RWPE2 (cell line): Measurements from ENCODE around the gene ACADSB.

Experiments used
- ATAC-seq: fragments of 200-7000 bp; cut with Tn5 transposase; 3 replicates; pipeline ENCODE4 v1.9.1; 2021; ENCODE audit warnings: low read depth
- DNase-seq: peaks from one replicate; pipeline ENCODE4 v3.0.0-alpha.2; 2020; ENCODE audit warnings: low spot score
- H3K27ac ChIP-seq: fragments of 450-650 bp; 2 replicates; pipeline ENCODE4 v1.5.1; 2017; ENCODE audit warnings: mild to moderate bottlenecking; ENCODE audit not compliant: poor library complexity, severe bottlenecking
- H3K27me3 ChIP-seq: fragments of 250-450 bp; sonication (Bioruptor Pico); 2 replicates; pipeline ENCODE4 v1.5.1; 2021; ENCODE audit warnings: mild to moderate bottlenecking, moderate library complexity; ENCODE audit not compliant: insufficient read depth, poor library complexity, severe bottlenecking
- H3K36me3 ChIP-seq: fragments of 250-450 bp; sonication (Bioruptor Pico); 2 replicates; pipeline ENCODE4 v1.5.1; 2020; ENCODE audit warnings: low read depth, mild to moderate bottlenecking, moderate library complexity
- H3K4me1 ChIP-seq: fragments of 250-450 bp; sonication (Bioruptor Pico); 2 replicates; pipeline ENCODE4 v1.5.1; 2021; ENCODE audit warnings: mild to moderate bottlenecking, moderate library complexity; ENCODE audit not compliant: insufficient read depth, poor library complexity, severe bottlenecking
- H3K4me3 ChIP-seq: fragments of 250-450 bp; sonication (Bioruptor Pico); 2 replicates; pipeline ENCODE4 v1.5.1; 2021; ENCODE audit warnings: mild to moderate bottlenecking, moderate library complexity; ENCODE audit not compliant: severe bottlenecking
- H3K9me3 ChIP-seq: fragments of 250-450 bp; sonication (Bioruptor Pico); 2 replicates; pipeline ENCODE4 v1.5.1; 2021; ENCODE audit warnings: mild to moderate bottlenecking, moderate library complexity; ENCODE audit not compliant: severe bottlenecking
- TF ChIP-seq, protein P1 (sequence below): fragments of 450-650 bp; IDR thresholded peaks from one replicate; pipeline ENCODE4 v1.5.1; 2017; ENCODE audit warnings: mild to moderate bottlenecking, moderate library complexity; ENCODE audit not compliant: poor library complexity, severe bottlenecking

Gene ACADSB

DNA sequence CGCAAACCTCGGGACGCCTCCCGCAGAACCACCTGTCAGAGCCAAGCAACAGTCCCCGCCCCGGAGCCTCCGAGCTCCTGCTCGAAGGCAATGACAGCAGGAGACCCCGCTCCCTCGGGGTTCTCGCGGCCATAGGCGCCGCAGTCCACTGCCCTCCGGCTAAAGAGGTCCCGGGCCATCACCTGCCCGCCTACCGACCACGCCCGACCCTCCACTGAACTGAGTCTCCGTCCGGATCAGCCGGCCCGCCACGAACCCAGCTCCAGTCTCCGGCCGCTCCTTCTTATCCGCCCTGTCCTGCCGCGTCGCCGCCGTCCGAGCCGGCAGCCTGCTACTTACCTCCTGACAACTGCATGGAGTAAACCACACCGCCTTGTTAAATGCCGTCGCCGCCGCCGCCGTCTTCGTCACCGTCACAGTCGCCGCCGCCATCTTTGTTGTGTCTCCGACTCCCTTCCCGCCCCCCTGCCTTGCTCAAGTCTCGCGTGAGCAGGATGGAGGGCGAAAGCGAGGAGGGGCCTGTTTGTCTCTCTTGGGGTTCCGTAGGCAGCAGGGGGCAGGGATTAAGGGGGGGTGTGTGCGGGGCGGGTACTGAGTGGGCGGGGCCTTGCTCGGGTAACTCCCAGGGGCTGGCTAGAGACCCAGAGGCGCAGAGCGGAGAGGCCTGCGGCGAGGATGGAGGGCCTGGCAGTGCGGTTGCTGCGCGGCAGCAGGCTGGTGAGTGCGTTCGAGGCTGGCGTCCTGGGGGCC lies at the start of gene ACADSB, which contains the start of gene IKZF5:
TSS of gene ACADSB (plus strand) at position 652 of the 750 bp plus-strand sequence. CDS start at position 676, 24 bp downstream.
TSS of gene IKZF5 (minus strand) at position 441 of the 750 bp plus-strand sequence. CDS start 10,170 bp downstream, outside the sequence.
- H3K27ac ChIP-seq, result peak within 1 kb of the TSS; percentile 12
- peak; percentile 94 for DNase-seq
- H3K4me3 ChIP-seq, result peak within 1 kb of the TSS; percentile 90
- TF ChIP-seq, protein P1, sequence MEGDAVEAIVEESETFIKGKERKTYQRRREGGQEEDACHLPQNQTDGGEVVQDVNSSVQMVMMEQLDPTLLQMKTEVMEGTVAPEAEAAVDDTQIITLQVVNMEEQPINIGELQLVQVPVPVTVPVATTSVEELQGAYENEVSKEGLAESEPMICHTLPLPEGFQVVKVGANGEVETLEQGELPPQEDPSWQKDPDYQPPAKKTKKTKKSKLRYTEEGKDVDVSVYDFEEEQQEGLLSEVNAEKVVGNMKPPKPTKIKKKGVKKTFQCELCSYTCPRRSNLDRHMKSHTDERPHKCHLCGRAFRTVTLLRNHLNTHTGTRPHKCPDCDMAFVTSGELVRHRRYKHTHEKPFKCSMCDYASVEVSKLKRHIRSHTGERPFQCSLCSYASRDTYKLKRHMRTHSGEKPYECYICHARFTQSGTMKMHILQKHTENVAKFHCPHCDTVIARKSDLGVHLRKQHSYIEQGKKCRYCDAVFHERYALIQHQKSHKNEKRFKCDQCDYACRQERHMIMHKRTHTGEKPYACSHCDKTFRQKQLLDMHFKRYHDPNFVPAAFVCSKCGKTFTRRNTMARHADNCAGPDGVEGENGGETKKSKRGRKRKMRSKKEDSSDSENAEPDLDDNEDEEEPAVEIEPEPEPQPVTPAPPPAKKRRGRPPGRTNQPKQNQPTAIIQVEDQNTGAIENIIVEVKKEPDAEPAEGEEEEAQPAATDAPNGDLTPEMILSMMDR, result no peak
- no peaks in the 10 kb centered on the region for H3K9me3 ChIP-seq
- ATAC-seq, result peak; percentile 89
- peaks cover 2% of the 10 kb centered on the region for H3K4me1 ChIP-seq
- no peaks in the 10 kb centered on the region for H3K36me3 ChIP-seq
- no peaks in the 10 kb centered on the region for H3K27me3 ChIP-seq

DNA sequence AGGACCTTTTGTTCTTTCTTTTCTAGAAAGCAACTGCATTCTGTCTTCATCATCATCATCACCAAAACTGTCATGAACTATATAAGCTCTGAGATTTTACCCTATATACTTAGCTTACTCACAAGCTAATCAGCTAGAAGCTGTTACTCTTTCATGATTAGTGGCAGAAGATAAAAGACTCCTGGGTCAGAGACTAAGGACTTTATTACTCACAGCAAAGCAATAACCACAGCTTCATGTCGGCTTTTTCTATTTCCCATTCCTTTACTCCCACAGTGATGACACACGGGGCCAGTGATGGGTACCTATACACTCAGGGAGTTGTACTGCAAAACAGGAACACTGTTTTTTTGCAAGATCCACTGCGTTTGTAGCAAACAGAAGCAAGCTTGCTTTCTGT lies 46.4 kb upstream of the ACADSB start:
- Histone ChIP-seq H3K36me3 (no peaks in the 10 kb centered on the region), H3K4me1 (peaks cover 5% of the 10 kb centered on the region), H3K9me3 (no peaks in the 10 kb centered on the region), H3K27me3 (no peaks in the 10 kb centered on the region), H3K27ac (no peak overlapping the region), H3K4me3 (no peak overlapping the region)
- DNase-seq (no peak), ATAC-seq (no peak)
- TF ChIP-seq, protein P1, result no peak

DNA sequence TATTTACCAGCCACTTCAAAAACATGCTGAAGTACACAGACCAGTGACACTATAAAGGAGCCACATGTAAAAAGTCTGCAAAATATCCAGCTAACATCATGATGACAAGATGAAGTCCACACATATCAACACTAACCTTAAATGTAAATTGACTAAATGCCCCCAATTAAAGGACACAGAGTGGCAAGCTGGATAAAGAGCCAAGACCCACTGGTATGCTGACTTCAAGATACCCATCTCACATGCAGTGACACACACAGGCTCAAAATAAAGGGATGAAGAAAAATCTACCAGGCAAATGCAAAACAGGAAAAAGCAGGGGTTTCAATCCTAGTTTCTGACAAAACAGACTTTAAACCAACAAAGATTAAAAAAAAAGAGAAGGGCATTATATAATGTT lies 41.9 kb upstream of the ACADSB start:
- Histone ChIP-seq H3K9me3 (no peaks in the 10 kb centered on the region), H3K27me3 (no peaks in the 10 kb centered on the region), H3K4me1 (no peaks in the 10 kb centered on the region), H3K36me3 (no peaks in the 10 kb centered on the region), H3K4me3 (no peak overlapping the region), H3K27ac (no peak overlapping the region)
- ATAC-seq, result no peak
- no peak for DNase-seq
- TF ChIP-seq, protein P1, result no peak

- no peaks in the 10 kb centered on the region for H3K27me3 ChIP-seq
- no peaks in the 10 kb centered on the region for H3K4me1 ChIP-seq
- no peaks in the 10 kb centered on the region for H3K36me3 ChIP-seq
- no peaks in the 10 kb centered on the region for H3K9me3 ChIP-seq
- H3K4me3 ChIP-seq, result no peak overlapping the region
- no peak for DNase-seq
- H3K27ac ChIP-seq, result no peak overlapping the region
- no peak for ATAC-seq
- TF ChIP-seq, protein P1, result no peak
Observed at GRCh38 chr10:122968698-122969097, 40.1 kb upstream of the ACADSB start.

DNA sequence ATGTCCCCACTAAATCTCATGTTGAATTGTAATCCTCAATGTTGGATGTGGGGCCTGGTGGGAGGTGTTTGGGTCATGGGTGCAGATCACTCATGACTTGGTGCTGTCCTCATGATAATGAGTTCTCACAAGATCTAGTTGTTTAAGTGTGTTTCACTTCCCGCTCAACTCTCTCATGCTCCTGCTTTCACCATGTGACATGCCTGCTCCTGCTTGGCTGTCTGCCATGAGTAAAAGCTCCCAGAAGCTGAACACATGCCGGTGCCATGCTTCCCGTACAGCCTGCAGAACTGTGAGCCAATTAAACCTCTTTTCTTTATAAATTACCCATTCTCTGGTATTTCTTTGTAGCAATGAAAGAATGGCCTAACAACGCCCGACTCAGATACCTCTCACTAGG lies 34.8 kb upstream of the ACADSB start:
- Histone ChIP-seq H3K4me1 (no peaks in the 10 kb centered on the region), H3K36me3 (no peaks in the 10 kb centered on the region), H3K9me3 (no peaks in the 10 kb centered on the region), H3K4me3 (no peak overlapping the region), H3K27me3 (no peaks in the 10 kb centered on the region), H3K27ac (no peak overlapping the region)
- DNase-seq (no peak), ATAC-seq (no peak)
- TF ChIP-seq, protein P1, result no peak
